ENCODE measurements around the gene TAS1R2.
"Not testable (repeated sequence)": the region's sequence is repeated elsewhere in the genome, so short reads cannot be mapped to it uniquely, and the experiment has no call there.

TAS1R2 gene

DNA sequence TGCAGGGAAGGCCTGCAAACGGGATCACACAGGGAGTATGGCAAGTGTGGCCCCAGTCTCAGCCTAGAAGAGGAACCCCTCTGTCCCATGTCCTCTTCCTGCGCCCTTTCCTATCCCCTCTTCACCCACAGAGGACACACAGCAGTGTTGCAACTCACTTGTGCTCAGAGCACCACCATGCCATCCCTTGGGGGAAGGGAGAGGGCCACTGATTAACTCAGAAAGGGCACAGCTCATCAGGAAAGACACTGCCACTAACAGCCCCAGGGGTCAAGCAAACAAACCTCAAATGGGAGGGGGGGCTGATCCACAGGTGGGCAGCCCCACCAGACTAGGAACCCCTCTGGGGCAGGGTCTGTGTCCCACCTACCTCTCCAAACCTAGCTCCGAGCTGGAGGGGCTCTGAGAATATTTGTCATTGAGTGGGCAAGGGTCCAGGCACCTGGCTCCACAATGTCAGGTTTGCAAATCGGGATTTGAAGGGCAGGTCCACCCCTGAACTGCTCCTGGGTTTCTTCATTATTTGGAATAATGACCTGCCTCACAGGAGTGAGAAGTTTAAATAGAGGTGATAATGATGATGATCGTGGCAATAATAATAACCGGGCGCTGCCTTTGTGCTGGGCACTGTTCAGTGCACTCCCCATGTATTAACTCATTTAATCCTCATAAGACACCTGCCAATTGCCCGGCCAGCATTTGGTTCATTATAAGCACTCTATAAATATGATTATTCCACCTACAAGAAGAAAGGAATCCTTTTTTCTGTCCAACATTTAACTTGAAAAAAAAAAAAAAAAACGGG, 41.9 kb upstream of the TAS1R2 start:
- TF ChIP-seq, protein P1, sequence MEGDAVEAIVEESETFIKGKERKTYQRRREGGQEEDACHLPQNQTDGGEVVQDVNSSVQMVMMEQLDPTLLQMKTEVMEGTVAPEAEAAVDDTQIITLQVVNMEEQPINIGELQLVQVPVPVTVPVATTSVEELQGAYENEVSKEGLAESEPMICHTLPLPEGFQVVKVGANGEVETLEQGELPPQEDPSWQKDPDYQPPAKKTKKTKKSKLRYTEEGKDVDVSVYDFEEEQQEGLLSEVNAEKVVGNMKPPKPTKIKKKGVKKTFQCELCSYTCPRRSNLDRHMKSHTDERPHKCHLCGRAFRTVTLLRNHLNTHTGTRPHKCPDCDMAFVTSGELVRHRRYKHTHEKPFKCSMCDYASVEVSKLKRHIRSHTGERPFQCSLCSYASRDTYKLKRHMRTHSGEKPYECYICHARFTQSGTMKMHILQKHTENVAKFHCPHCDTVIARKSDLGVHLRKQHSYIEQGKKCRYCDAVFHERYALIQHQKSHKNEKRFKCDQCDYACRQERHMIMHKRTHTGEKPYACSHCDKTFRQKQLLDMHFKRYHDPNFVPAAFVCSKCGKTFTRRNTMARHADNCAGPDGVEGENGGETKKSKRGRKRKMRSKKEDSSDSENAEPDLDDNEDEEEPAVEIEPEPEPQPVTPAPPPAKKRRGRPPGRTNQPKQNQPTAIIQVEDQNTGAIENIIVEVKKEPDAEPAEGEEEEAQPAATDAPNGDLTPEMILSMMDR (IDR thresholded peaks at IDR 0.05; ENCODE audit: control insufficient read depth, extremely low read depth, insufficient read depth), result no peak
- H3K4me3 ChIP-seq (ENCODE audit: low read depth, low read length), result peak overlapping the region; percentile 71
- DNase-seq (ENCODE audit: low read depth), result no peak

DNA sequence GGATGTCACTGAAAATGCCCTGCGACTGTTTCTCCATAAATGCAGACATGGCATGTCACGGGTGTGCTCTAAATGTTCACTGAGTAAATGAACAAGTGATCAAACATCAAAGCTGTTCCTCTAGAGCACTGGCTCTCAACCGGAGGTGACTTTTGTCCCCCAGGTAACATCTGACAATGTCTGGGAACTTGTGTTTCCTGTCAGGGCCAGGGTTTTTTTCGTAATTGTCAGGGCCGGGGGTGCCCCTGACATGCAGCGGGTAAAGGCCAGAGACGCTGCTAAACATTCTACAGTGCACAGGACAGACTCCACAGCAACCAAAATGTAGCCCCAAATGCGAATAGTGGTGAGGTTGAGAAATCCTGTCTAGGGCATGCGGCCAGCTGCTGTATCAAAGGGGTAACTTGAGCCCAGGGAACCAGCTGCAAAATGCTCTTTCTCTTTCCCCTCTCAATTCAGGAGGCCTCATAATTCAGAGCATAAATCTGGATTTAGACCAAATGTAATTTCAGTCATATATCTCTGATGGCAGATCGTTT, 40.9 kb upstream of the TAS1R2 start:
- TF ChIP-seq, protein P1 (IDR thresholded peaks at IDR 0.05; ENCODE audit: control insufficient read depth, extremely low read depth, insufficient read depth), result no peak
- no peak overlapping the region for H3K4me3 ChIP-seq (ENCODE audit: low read depth, low read length)
- DNase-seq (ENCODE audit: low read depth), result no peak

DNA sequence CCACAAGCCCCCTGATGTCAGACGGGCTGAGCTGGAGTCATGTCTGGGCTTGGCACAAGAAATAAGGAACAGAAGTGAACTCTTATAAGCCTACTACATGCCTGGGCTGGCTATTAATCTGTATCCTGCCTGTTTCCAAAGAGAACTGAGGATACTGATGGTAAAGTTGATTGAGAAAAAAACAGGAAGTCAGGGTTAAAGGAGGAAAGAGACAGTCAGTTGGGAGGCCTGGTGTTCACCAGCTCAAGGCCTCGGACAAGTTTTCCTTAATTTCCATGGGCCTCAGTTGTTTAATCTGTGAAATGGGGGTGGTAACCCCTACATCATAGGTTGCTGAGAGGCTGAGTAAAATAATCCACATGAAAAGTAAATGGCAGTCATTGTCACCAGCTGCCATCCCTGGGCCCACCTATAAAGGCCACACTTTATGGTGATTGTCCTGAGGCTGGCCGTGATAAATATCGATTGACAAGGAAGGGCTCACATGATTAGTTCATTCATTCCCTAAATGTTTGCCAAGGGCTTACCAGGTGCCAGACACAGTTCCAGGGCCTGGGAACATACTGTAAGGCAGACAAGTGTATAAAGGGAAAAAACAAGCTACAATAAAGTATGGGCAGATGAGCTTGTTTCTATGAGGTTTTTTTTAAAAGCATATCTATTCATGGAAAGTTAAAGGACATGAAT, 40.0 kb upstream of the TAS1R2 start:
- no peak for DNase-seq (ENCODE audit: low read depth)
- TF ChIP-seq, protein P1 (IDR thresholded peaks at IDR 0.05; ENCODE audit: control insufficient read depth, extremely low read depth, insufficient read depth), result no peak
- no peak overlapping the region for H3K4me3 ChIP-seq (ENCODE audit: low read depth, low read length)

DNA sequence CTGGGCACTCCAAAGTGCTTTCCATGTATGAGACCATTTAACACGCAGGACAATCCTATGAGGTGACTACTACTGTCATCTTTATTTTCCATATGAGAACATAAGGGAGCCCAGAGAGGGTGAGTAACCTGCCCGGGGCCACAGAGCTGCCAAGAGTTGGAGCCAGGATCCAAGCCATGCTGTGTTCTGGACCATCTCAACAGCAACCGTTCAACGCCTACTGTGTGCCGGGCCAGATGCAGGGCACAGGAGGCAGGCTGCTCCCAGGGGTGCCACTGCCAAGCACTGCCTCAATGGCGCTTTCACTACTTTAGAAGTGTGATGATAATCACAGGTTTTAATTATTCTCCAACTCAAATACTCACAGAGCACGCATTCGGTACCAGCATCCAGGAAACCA, 39.1 kb upstream of the TAS1R2 start:
- H3K4me3 ChIP-seq (ENCODE audit: low read depth, low read length), result no peak overlapping the region
- TF ChIP-seq, protein P1 (IDR thresholded peaks at IDR 0.05; ENCODE audit: control insufficient read depth, extremely low read depth, insufficient read depth), result no peak

DNA sequence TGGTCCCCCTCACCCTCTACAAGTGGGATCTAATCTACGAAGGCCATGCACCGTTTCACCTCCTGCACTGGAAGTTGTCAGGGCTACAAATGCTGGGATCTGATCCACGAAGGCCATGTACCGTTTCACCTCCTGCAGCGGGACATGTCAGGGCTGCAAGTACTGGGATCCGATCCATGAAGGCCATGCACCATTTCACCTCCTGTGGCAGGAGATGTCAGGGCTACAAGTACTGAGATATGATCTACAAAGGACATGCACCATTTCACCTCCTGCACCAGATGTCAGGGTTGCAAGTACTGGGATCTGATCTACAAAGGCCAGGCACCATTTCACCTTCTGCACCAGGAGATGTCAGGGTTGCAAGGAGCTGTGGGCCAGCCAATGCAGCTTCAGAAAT, 35.9 kb upstream of the TAS1R2 start:
- no peak overlapping the region for H3K4me3 ChIP-seq (ENCODE audit: low read depth, low read length)
- TF ChIP-seq, protein P1 (IDR thresholded peaks at IDR 0.05; ENCODE audit: control insufficient read depth, extremely low read depth, insufficient read depth), result no peak
- DNase-seq (ENCODE audit: low read depth), result no peak

More for the DNA sequence above, 39.1 kb upstream of the TAS1R2 start:
- no peak for DNase-seq (ENCODE audit: low read depth)

DNA sequence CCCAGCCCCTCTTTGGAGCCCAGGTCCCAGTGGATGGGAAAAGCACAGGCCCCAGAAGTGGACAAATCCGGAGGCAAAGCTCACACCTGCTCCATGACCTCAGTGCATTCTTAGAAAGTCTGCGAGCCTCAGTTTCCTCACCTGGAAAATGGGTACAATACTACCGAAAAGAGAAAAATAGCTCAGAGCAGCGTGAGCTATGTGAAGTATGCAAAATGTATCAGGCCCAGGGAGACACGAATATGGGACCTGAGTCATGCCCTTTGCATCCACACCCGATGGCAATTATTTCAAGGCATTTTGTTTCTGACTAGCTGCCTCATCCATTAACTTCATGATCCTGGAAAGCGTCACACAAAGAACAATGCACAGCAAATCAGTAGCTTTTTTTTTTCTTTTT, 33.7 kb upstream of the TAS1R2 start:
- no peak overlapping the region for H3K4me3 ChIP-seq (ENCODE audit: low read depth, low read length)
- TF ChIP-seq, protein P1 (IDR thresholded peaks at IDR 0.05; ENCODE audit: control insufficient read depth, extremely low read depth, insufficient read depth), result no peak
- no peak for DNase-seq (ENCODE audit: low read depth)

DNA sequence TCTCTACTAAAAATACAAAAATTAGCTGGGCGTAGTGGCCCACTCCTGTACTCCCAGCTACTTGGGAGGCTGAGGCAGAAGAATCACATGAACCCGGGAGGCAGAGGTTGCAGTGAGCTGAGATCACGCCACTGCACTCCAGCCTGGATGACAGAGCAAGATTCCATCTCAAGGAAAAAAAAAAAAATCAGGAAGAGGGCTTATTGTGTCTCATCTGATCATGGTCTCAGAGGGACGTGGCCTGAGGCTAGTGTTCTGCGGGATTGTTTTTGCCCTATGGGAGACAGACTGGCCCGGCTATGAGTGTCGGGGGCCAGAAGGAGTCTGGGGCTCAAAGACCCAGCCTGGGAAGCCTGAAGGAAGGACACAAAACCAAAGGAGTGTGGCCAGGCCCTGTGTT, 32.4 kb upstream of the TAS1R2 start:
- not testable (repeated sequence) for DNase-seq (ENCODE audit: low read depth); H3K4me3 ChIP-seq (ENCODE audit: low read depth, low read length)
